ENCODE data around the gene AKAP6. TPM values are rescaled to one million over a fixed set of nuclear protein-coding genes. Genes with fewer than 3 reads are reported as not detected.

AKAP6 gene
- polyA plus RNA-seq, 2 donors = 1.5 to 1.6 TPM

- H3K27ac ChIP-seq (ENCODE audit: low read depth in 2 of 2, low read length in 1 of 2) = peak overlapping the region; percentile 30 to 31
- H3K4me1 ChIP-seq (ENCODE audit: control insufficient read depth in 2 of 2, insufficient read depth in 2 of 2, low read length in 1 of 2) = peaks cover 0 to 2% of the 10 kb centered on the region in 2 donors
- H3K4me3 ChIP-seq (ENCODE audit: low read depth in 1 of 2, low read length in 2 of 2) = no peak overlapping the region
- H3K36me3 ChIP-seq (ENCODE audit: control insufficient read depth in 2 of 2, insufficient read depth in 2 of 2, low read length in 1 of 2) = no peaks in the 10 kb centered on the region
- H3K27me3 ChIP-seq (ENCODE audit: control insufficient read depth in 1 of 2, insufficient read depth in 2 of 2, low read length in 2 of 2) = no peaks in the 10 kb centered on the region
- WGBS, 2 donors = 14 to 17% methylated on average over 5 of the region's 5 CpGs
- H3K9me3 ChIP-seq (ENCODE audit: control insufficient read depth in 2 of 2, insufficient read depth in 1 of 2, low read depth in 1 of 2, low read length in 1 of 2) = no peaks in the 10 kb centered on the region
These were observed 140.5 kb downstream of the AKAP6 start for GRCh38 chr14:32469388-32470160.

DNA sequence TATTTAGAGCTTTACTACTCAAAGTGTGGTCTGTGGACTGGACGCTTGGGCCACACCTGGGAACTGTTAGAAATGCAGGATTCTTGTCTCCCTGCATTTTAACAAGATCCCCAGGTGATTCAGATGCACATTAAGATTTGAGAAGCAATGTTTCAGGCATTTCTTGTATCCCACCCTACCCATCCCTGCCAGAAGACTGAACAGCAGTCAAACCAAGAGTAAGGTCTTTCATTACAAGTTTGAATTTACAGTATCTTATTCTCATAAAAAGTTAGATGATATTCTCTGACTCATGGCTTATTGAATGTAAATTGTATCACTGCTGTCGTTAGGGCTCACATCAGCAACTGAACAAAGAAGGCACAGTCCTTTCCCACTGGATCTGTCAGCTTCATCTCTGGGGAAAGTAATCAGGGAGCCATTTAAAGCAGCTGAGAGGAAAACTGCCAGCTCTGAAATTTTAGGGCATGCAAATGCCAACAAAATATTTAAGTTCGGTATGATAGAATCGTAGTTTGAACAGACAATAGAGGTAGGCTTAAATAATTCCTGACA lies 141.1 kb downstream of the AKAP6 start:
- peaks cover 0 to 2% of the 10 kb centered on the region in 2 donors for H3K4me1 ChIP-seq (ENCODE audit: control insufficient read depth in 2 of 2, insufficient read depth in 2 of 2, low read length in 1 of 2)
- H3K9me3 ChIP-seq (ENCODE audit: control insufficient read depth in 2 of 2, insufficient read depth in 1 of 2, low read depth in 1 of 2, low read length in 1 of 2) = no peaks in the 10 kb centered on the region
- H3K36me3 ChIP-seq (ENCODE audit: control insufficient read depth in 2 of 2, insufficient read depth in 2 of 2, low read length in 1 of 2) = no peaks in the 10 kb centered on the region
- H3K27ac ChIP-seq (ENCODE audit: low read depth in 2 of 2, low read length in 1 of 2) = peak overlapping the region; percentile 31 to 68
- 50 to 53% methylated on average over 4 of the region's 4 CpGs for WGBS, 2 donors
- H3K27me3 ChIP-seq (ENCODE audit: control insufficient read depth in 1 of 2, insufficient read depth in 2 of 2, low read length in 2 of 2) = no peaks in the 10 kb centered on the region
- no peak overlapping the region for H3K4me3 ChIP-seq (ENCODE audit: low read depth in 1 of 2, low read length in 2 of 2)

- WGBS, 2 donors = 81 to 82% methylated on average over 4 of the region's 4 CpGs
- peaks cover 0 to 2% of the 10 kb centered on the region in 2 donors for H3K4me1 ChIP-seq (ENCODE audit: control insufficient read depth in 2 of 2, insufficient read depth in 2 of 2, low read length in 1 of 2)
- no peaks in the 10 kb centered on the region for H3K9me3 ChIP-seq (ENCODE audit: control insufficient read depth in 2 of 2, insufficient read depth in 1 of 2, low read depth in 1 of 2, low read length in 1 of 2)
- no peaks in the 10 kb centered on the region for H3K27me3 ChIP-seq (ENCODE audit: control insufficient read depth in 1 of 2, insufficient read depth in 2 of 2, low read length in 2 of 2)
- H3K36me3 ChIP-seq (ENCODE audit: control insufficient read depth in 2 of 2, insufficient read depth in 2 of 2, low read length in 1 of 2) = no peaks in the 10 kb centered on the region
- no peak overlapping the region for H3K4me3 ChIP-seq (ENCODE audit: low read depth in 1 of 2, low read length in 2 of 2)
- H3K27ac ChIP-seq (ENCODE audit: low read depth in 2 of 2, low read length in 1 of 2) = peak overlapping the region in 1 of 2 donors; percentile 85
These were observed 142.1 kb downstream of the AKAP6 start for GRCh38 chr14:32471181-32471580.

DNA sequence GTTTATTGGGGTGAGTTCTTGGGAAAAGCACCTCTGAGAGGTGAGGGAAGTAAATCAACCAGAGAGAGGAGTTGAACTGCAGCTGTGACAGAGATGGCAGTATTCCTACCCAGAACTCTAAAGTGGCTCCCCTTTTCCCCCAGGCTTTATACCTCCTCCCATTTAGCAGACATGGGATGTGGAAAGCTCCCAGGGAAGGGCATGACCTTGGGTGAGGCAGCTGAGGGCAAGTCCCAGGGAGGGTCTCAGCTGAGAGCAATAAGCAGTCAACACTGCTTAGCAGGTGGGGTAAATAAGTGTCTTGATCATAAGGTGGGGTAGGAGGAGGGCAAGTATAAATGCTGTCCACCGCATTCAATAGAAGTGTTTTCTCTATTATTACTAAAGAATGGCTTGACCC lies 143.0 kb downstream of the AKAP6 start:
- WGBS, 2 donors = 60 to 81% methylated on average over 1 of the region's 1 CpG
- Histone ChIP-seq H3K9me3 (ENCODE audit: control insufficient read depth in 2 of 2, insufficient read depth in 1 of 2, low read depth in 1 of 2, low read length in 1 of 2) (no peaks in the 10 kb centered on the region), H3K36me3 (ENCODE audit: control insufficient read depth in 2 of 2, insufficient read depth in 2 of 2, low read length in 1 of 2) (no peaks in the 10 kb centered on the region), H3K4me3 (ENCODE audit: low read depth in 1 of 2, low read length in 2 of 2) (no peak overlapping the region), H3K27me3 (ENCODE audit: control insufficient read depth in 1 of 2, insufficient read depth in 2 of 2, low read length in 2 of 2) (no peaks in the 10 kb centered on the region), H3K4me1 (ENCODE audit: control insufficient read depth in 2 of 2, insufficient read depth in 2 of 2, low read length in 1 of 2) (peaks cover 0 to 2% of the 10 kb centered on the region in 2 donors), H3K27ac (ENCODE audit: low read depth in 2 of 2, low read length in 1 of 2) (peak overlapping the region; percentile 85 to 92)

DNA sequence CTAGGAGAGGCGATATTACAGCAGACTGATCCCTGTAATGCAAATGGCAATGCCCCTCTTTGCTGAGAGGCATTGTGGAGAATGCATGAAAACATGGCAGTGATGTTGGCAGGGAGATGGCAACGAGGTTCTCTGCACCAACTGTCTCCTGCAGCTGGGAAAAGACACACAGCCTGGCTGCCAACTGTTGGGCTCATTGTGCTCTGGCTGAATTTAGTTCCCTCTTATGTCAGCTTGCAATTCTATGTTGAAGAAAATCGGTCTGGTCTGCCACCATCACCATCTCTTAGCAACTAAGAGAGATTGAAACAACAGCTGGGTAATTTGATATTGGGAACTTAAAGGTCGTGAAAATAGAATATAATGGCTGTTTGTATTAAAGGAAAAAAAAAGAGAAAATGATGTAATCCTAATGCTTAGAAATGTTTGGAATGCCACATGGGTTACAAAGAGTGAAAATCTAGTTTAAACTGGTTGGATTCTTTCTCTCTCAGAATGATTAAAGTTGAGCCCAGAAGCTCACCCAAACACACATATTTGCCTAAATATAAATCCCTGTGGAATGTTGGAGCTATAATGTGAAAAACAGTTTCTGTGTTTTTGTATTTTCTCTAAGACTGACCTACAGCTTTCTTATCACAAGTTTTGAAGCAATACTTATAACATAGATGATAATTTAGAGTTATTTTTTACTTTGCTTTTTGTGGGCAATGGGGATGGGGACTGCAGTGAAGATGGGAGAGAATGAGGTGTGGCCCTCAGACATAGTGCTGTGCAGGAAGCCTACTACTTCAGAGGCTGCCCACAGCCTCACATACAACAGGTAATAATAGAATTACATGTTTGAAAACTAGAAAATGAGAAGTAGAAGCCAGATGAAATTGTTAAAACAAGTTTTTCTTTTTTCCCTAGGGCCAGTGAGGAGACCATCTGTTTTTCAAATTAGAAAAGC lies 143.7 kb downstream of the AKAP6 start:
- Histone ChIP-seq H3K27ac (ENCODE audit: low read depth in 2 of 2, low read length in 1 of 2) (peak overlapping the region; percentile 91 to 93), H3K36me3 (ENCODE audit: control insufficient read depth in 2 of 2, insufficient read depth in 2 of 2, low read length in 1 of 2) (no peaks in the 10 kb centered on the region), H3K27me3 (ENCODE audit: control insufficient read depth in 1 of 2, insufficient read depth in 2 of 2, low read length in 2 of 2) (no peaks in the 10 kb centered on the region), H3K4me3 (ENCODE audit: low read depth in 1 of 2, low read length in 2 of 2) (no peak overlapping the region), H3K4me1 (ENCODE audit: control insufficient read depth in 2 of 2, insufficient read depth in 2 of 2, low read length in 1 of 2) (peaks cover 0 to 2% of the 10 kb centered on the region in 2 donors), H3K9me3 (ENCODE audit: control insufficient read depth in 2 of 2, insufficient read depth in 1 of 2, low read depth in 1 of 2, low read length in 1 of 2) (no peaks in the 10 kb centered on the region)
- 26 to 42% methylated on average over 4 of the region's 4 CpGs for WGBS, 2 donors

DNA sequence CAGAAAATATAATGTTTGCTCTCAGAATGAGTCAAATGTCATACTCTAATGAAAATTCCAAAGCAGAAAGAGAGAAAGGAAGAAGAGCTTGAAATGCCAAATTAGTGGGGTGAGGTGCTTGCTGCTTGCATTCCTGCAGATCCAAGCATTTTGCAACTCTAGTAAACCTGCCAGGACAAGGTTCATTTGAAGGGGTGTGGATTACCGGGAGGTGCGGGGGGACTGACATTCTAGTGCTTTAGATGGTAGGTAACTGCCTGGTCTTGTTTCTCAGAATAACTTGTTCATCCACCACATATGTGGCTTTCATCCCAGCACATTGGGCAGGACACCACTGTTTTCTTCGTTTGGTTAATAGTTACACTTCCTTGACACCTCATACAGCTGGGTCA lies 144.4 kb downstream of the AKAP6 start:
- Histone ChIP-seq H3K9me3 (ENCODE audit: control insufficient read depth in 2 of 2, insufficient read depth in 1 of 2, low read depth in 1 of 2, low read length in 1 of 2) (no peaks in the 10 kb centered on the region), H3K36me3 (ENCODE audit: control insufficient read depth in 2 of 2, insufficient read depth in 2 of 2, low read length in 1 of 2) (no peaks in the 10 kb centered on the region), H3K27me3 (ENCODE audit: control insufficient read depth in 1 of 2, insufficient read depth in 2 of 2, low read length in 2 of 2) (no peaks in the 10 kb centered on the region), H3K4me3 (ENCODE audit: low read depth in 1 of 2, low read length in 2 of 2) (no peak overlapping the region), H3K27ac (ENCODE audit: low read depth in 2 of 2, low read length in 1 of 2) (peak overlapping the region; percentile 76 to 91), H3K4me1 (ENCODE audit: control insufficient read depth in 2 of 2, insufficient read depth in 2 of 2, low read length in 1 of 2) (peaks cover 2 to 3% of the 10 kb centered on the region in 2 donors)
- 30 to 31% methylated on average over 3 of the region's 3 CpGs for WGBS, 2 donors

GRCh38 chr14:32474478-32475195 lies 145.5 kb downstream of the AKAP6 start:
- H3K36me3 ChIP-seq (ENCODE audit: control insufficient read depth in 2 of 2, insufficient read depth in 2 of 2, low read length in 1 of 2) = no peaks in the 10 kb centered on the region
- H3K4me1 ChIP-seq (ENCODE audit: control insufficient read depth in 2 of 2, insufficient read depth in 2 of 2, low read length in 1 of 2) = peaks cover 2 to 3% of the 10 kb centered on the region in 2 donors
- no peak overlapping the region for H3K4me3 ChIP-seq (ENCODE audit: low read depth in 1 of 2, low read length in 2 of 2)
- H3K9me3 ChIP-seq (ENCODE audit: control insufficient read depth in 2 of 2, insufficient read depth in 1 of 2, low read depth in 1 of 2, low read length in 1 of 2) = no peaks in the 10 kb centered on the region
- peak overlapping the region; percentile 1 to 91 for H3K27ac ChIP-seq (ENCODE audit: low read depth in 2 of 2, low read length in 1 of 2)
- 54 to 66% methylated on average over 5 of the region's 5 CpGs for WGBS, 2 donors
- no peaks in the 10 kb centered on the region for H3K27me3 ChIP-seq (ENCODE audit: control insufficient read depth in 1 of 2, insufficient read depth in 2 of 2, low read length in 2 of 2)

GRCh38 chr14:32476532-32476931 lies 147.4 kb downstream of the AKAP6 start:
- Histone ChIP-seq H3K4me1 (ENCODE audit: control insufficient read depth in 2 of 2, insufficient read depth in 2 of 2, low read length in 1 of 2) (peaks cover 2 to 3% of the 10 kb centered on the region in 2 donors), H3K9me3 (ENCODE audit: control insufficient read depth in 2 of 2, insufficient read depth in 1 of 2, low read depth in 1 of 2, low read length in 1 of 2) (no peaks in the 10 kb centered on the region), H3K36me3 (ENCODE audit: control insufficient read depth in 2 of 2, insufficient read depth in 2 of 2, low read length in 1 of 2) (no peaks in the 10 kb centered on the region), H3K4me3 (ENCODE audit: low read depth in 1 of 2, low read length in 2 of 2) (no peak overlapping the region), H3K27ac (ENCODE audit: low read depth in 2 of 2, low read length in 1 of 2) (peak overlapping the region in 1 of 2 donors; percentile 65), H3K27me3 (ENCODE audit: control insufficient read depth in 1 of 2, insufficient read depth in 2 of 2, low read length in 2 of 2) (no peaks in the 10 kb centered on the region)
- WGBS, 2 donors = 46 to 56% methylated on average over 4 of the region's 4 CpGs

DNA sequence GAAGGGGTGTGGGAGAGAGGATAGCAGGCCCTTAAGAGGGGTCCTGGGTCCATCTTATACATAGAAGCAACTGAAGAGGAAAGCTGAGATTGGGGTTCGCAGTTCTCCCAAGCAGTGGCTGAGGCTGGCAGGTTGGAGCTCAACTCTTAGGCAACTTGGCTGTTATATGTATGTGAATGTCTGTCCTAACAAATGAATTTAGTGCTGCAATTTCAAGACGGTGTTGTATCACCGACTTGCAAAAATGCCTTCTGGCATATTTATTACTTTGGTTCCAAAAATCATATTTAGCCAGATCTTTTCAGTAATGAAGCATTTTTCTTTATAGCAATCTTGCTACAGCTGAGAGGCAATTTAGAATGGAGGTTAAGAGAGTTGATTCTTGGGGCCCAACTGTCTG lies 148.3 kb downstream of the AKAP6 start:
- H3K9me3 ChIP-seq (ENCODE audit: control insufficient read depth in 2 of 2, insufficient read depth in 1 of 2, low read depth in 1 of 2, low read length in 1 of 2) = no peaks in the 10 kb centered on the region
- H3K27me3 ChIP-seq (ENCODE audit: control insufficient read depth in 1 of 2, insufficient read depth in 2 of 2, low read length in 2 of 2) = no peaks in the 10 kb centered on the region
- no peak overlapping the region for H3K4me3 ChIP-seq (ENCODE audit: low read depth in 1 of 2, low read length in 2 of 2)
- H3K36me3 ChIP-seq (ENCODE audit: control insufficient read depth in 2 of 2, insufficient read depth in 2 of 2, low read length in 1 of 2) = no peaks in the 10 kb centered on the region
- H3K4me1 ChIP-seq (ENCODE audit: control insufficient read depth in 2 of 2, insufficient read depth in 2 of 2, low read length in 1 of 2) = peaks cover 0 to 3% of the 10 kb centered on the region in 2 donors
- H3K27ac ChIP-seq (ENCODE audit: low read depth in 2 of 2, low read length in 1 of 2) = peak overlapping the region in 1 of 2 donors; percentile 13
- 57 to 58% methylated on average over 3 of the region's 3 CpGs for WGBS, 2 donors

Data from esophagus (tissue), 2 donors.